Muscle of leg (tissue), 11 donors: ENCODE data around the gene CCDC91. TPM values are rescaled to one million over a fixed set of nuclear protein-coding genes. Genes with fewer than 3 reads are reported as not detected.
"Not testable (repeated sequence)": the region's sequence is repeated elsewhere in the genome, so short reads cannot be mapped to it uniquely, and the experiment has no call there.

Experiments
- DNase-seq: peaks from one replicate; pipeline ENCODE4 v3.0.0; 2013
- H3K27ac ChIP-seq: one replicate; pipeline ENCODE4 v1.5.1; 2013; ENCODE audit warnings: mild to moderate bottlenecking, low read length, control low read depth
- H3K27me3 ChIP-seq: one replicate; pipeline ENCODE4 v1.6.1; 2013; ENCODE audit warnings: low read length; ENCODE audit not compliant: control insufficient read depth, insufficient read depth
- H3K36me3 ChIP-seq: one replicate; pipeline ENCODE4 v1.6.1; 2013; ENCODE audit warnings: low read length; ENCODE audit not compliant: control insufficient read depth, insufficient read depth
- H3K4me1 ChIP-seq: one replicate; pipeline ENCODE4 v1.6.1; 2013; ENCODE audit warnings: low read length; ENCODE audit not compliant: control insufficient read depth, insufficient read depth
- H3K4me3 ChIP-seq: one replicate; pipeline ENCODE4 v1.5.1; 2013; ENCODE audit warnings: low read length, control low read depth
- H3K9me3 ChIP-seq: replicated peaks from 2 replicates; pipeline ENCODE4 v1.6.1; 2013; ENCODE audit warnings: low read depth, low read length; ENCODE audit not compliant: control insufficient read depth
- WGBS: methylation state at CpG from one replicate; pipeline ENCODE4 v1.1.5; 2013; ENCODE audit warnings: missing lambda C conversion rate; ENCODE audit not compliant: insufficient coverage; 5-methylcytosine and 5-hydroxymethylcytosine counted together
- polyA plus RNA-seq, 8 donors: library from polyadenylated mRNA; unstranded; fragments of 120-200 nt; gene quantifications; one replicate each; pipeline versions ENCODE4 v1.2.1 to v1.2.3, GENCODE V29; 2013; ENCODE audit warnings: inconsistent platforms in 1 of 8, low replicate concordance in 1 of 8; ENCODE audit not compliant: insufficient read length in 8 of 8, insufficient read depth in 1 of 8
- total RNA-seq: library from RNA; stranded (reverse); fragments of 120-200 nt; gene quantifications from one replicate; pipeline ENCODE4 v1.2.4, GENCODE V29; 2013

CCDC91 gene
- total and polyA plus RNA-seq, 9 donors: 18.5 to 30.0 (median 22.6) TPM

DNA sequence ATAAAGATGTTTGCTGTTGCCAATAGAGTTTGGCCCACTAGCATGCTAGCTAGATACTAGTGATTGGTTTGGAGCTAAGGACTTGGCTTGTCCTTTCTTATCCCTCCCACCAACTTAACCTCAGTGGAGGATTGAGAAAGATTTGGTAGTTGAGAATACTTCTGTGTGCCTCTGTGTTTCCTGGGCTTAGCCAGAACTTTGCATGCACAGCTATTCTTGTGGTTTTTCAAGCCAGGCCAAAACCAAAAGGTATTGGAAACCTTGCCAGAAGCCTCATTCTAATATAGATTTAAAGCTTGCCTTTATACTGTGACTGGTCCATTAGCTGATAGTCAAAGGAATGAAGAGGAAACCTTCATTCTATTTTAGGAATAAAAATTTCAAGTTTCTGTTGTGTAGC lies 188.5 kb downstream of the CCDC91 start:
- Histone ChIP-seq H3K4me3 (no peak overlapping the region), H3K9me3 (no peaks in the 10 kb centered on the region), H3K27me3 (no peaks in the 10 kb centered on the region), H3K4me1 (no peaks in the 10 kb centered on the region), H3K36me3 (no peaks in the 10 kb centered on the region), H3K27ac (no peak overlapping the region)
- peak; percentile 79 for DNase-seq

DNA sequence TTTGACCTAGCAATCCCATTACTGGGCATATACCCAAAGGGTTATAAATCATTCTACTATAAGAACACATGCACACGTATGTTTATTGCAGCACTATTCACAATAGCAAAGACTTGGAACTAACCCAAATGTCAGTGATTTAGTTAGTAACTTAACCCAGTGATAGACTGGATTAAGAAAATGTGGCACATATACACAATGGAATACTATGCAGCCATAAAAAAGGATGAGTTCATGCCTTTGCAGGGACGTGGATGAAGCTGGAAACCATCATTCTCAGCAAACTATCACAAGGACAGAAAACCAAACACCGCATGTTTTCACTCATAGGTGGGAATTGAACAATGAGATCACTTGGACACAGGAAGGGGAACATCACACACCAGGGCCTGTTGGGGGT lies 189.5 kb downstream of the CCDC91 start:
- not testable (repeated sequence) for H3K9me3 ChIP-seq, H3K4me3 ChIP-seq, H3K27ac ChIP-seq, H3K4me1 ChIP-seq, H3K27me3 ChIP-seq, H3K36me3 ChIP-seq, DNase-seq
- WGBS: no CpG with 5 or more reads among the region's 3 CpGs

DNA sequence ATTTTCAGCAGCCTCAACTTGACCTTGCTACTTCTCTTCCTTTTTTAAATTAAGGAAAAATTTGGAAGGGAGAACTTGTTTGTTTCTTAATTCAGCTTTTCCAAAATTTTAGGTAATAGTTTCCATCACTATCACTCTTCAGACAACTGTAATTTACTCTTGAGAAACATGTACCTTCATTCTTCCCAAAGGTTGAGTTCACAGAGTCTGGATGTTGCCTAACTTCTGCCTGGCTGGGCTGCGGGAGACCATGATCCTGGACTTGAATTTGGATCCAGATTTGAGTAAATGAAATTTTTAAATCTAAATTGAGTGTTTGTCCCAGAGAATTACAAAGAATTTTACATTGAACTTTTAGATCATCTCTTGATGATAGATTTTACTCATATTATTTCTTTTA lies 193.1 kb downstream of the CCDC91 start:
- Histone ChIP-seq H3K9me3 (no peaks in the 10 kb centered on the region), H3K27me3 (no peaks in the 10 kb centered on the region), H3K4me1 (no peaks in the 10 kb centered on the region), H3K27ac (no peak overlapping the region), H3K36me3 (no peaks in the 10 kb centered on the region), H3K4me3 (no peak overlapping the region)
- no peak for DNase-seq
- WGBS: no CpG with 5 or more reads among the region's 1 CpG

DNA sequence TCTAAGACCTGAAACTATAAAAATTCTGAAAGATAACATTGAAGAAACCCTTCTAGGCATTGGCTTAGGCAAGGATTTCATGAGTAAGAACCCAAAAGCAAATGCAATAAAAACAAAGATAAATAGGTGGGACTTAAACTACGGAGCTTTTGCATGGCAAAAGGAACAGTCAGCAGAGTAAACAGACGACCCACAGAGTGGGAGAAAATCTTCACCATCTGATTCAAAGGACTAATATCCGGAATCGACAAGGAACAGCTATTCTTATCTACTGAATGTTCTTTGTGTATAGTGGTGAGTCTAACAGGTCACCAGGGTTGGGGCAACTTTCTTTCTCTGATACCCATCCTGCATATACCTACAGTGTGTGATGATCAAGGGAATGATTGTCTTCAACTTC lies 198.6 kb downstream of the CCDC91 start:
- no peaks in the 10 kb centered on the region for H3K4me1 ChIP-seq

DNA sequence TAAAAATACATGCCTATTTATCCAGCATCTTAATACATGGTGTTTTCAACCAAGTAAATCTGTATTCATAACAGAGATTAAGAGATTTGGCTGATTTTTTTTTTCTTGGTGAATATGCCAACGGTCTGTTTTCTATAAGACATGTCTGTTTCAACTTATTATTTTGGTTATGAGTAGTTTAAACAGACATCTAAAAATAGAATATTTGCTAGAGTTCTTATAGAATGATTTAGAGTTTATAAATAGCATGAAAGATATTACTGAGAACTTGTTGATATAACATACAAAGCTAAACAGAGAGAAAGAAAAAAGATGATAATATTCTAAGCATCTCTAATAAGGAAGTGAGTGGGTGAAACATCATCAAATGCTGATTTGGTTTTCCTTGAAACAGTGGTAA lies 199.9 kb downstream of the CCDC91 start:
- H3K9me3 ChIP-seq: no peaks in the 10 kb centered on the region
- DNase-seq: peak; percentile 35
- no peaks in the 10 kb centered on the region for H3K36me3 ChIP-seq
- H3K4me1 ChIP-seq: no peaks in the 10 kb centered on the region
- H3K4me3 ChIP-seq: no peak overlapping the region
- WGBS: no CpG with 5 or more reads among the region's 1 CpG
- no peaks in the 10 kb centered on the region for H3K27me3 ChIP-seq
- H3K27ac ChIP-seq: no peak overlapping the region

More for the DNA sequence above, 198.6 kb downstream of the CCDC91 start:
- H3K27me3 ChIP-seq: no peaks in the 10 kb centered on the region
- 100% methylated on average over 1 of the region's 4 CpGs for WGBS
- no peak overlapping the region for H3K4me3 ChIP-seq
- H3K27ac ChIP-seq: no peak overlapping the region
- no peaks in the 10 kb centered on the region for H3K36me3 ChIP-seq
- no peaks in the 10 kb centered on the region for H3K9me3 ChIP-seq
- no peak for DNase-seq

DNA sequence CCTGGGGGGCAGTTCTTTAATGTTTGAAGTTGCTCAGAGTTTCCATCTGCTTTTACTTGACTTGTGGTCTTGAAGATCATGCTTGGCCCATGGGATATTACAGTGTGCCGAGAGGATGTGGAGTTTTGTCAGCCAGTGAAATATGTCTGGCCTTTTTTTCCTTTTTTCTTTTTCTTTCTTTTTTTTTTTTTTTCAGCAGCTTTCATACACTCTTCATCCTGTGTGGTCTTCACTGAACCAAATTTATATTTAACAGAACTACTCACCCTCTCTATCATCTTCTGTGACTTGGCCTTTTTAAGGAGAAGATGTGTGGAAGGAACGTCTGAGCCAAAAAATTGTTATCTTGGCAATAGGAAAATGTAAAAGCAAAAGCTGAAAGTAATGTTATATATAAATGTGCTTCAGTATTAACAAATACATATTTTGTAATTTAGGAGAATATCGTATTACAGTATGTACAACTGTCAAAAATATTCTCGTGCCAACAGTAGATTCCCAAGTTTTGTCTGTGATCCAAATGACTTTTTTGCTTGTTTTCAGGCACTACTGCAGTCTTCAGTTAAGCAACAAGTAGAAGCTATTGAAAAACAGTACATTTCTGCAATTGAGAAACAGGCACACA lies 200.6 kb downstream of the CCDC91 start:
- Histone ChIP-seq H3K4me3 (no peak overlapping the region), H3K4me1 (no peaks in the 10 kb centered on the region), H3K36me3 (no peaks in the 10 kb centered on the region), H3K27ac (peak overlapping the region; percentile 25), H3K9me3 (no peaks in the 10 kb centered on the region), H3K27me3 (no peaks in the 10 kb centered on the region)
- peak; percentile 95 for DNase-seq
- no CpG with 5 or more reads among the region's 4 CpGs for WGBS

DNA sequence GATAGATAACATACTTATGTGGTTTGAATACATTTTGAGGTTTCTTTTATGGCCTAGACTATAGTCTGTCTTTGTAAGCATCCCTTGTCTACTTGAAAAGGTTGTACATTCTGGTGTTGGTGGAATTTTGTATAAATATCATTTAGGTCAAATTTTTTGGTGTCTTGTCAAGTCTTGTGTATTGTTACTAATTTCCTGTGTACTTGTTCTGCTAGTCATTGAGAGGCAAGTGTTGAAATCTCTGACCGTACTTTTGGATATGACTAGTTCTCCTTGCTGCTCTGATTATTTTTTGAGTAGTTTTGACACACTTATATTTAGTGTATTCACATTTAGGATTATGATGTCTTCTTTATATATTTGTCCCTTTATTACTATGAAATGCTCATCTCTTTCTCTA lies 219.6 kb downstream of the CCDC91 start:
- no peak for DNase-seq
- no peak overlapping the region for H3K27ac ChIP-seq
- peaks cover 2% of the 10 kb centered on the region for H3K36me3 ChIP-seq
- whole genome bisulfite sequencing: no CpG with 5 or more reads among the region's 1 CpG
- H3K4me1 ChIP-seq: no peaks in the 10 kb centered on the region
- no peaks in the 10 kb centered on the region for H3K27me3 ChIP-seq
- H3K9me3 ChIP-seq: no peaks in the 10 kb centered on the region
- no peak overlapping the region for H3K4me3 ChIP-seq

DNA sequence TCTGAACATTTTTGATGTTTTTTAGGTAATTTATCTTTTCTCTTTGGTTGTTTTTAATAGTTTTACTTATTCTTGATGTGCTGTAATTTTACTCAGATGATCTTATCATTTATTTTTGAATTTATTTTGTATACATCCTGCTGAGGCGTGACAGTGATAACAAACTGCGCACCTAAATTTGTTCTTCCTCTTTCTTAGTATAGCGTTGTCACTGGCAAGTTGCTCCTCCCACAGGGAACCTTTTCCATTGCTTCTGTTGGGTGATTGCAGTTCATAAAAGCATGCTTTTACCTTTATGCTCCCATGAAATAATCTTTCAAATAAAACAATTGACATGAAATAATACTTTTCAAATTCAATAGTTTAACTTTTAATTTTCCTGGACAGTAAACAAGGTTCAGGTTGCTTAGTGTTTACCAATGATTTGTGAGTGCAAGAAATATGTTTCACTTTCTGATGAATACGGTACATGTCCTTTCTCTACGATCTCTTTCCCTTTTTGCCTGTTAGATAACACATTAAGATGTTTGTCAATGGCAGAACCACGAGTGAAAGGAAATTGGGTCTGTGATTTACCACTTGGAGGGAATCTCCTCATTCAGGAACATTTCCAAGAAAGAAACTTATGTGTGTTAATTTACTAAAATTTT lies 223.3 kb downstream of the CCDC91 start:
- H3K36me3 ChIP-seq: peaks cover 2% of the 10 kb centered on the region
- no peak overlapping the region for H3K27ac ChIP-seq
- no peaks in the 10 kb centered on the region for H3K27me3 ChIP-seq
- H3K9me3 ChIP-seq: no peaks in the 10 kb centered on the region
- DNase-seq: no peak
- H3K4me1 ChIP-seq: no peaks in the 10 kb centered on the region
- H3K4me3 ChIP-seq: no peak overlapping the region
- WGBS: no CpG with 5 or more reads among the region's 6 CpGs

DNA sequence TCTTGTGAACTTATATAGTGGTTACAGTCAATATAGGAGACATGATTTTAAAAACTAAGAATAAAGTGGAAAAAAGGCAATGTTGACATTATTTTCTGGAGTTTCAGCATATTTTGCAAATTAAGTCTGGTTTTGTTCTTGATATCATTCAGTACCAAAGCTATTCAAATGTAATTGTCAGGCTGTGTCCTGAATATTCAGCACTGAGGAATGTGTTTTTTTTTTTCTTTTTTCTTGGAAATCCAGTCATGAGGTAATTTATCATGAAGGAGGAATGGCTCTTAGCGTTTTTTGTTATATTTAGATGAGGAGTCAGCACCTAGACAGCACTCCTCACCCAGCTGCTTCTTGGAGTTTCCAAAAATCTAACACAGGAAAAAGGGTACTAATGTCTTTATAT lies 225.5 kb downstream of the CCDC91 start:
- peak; percentile 37 for DNase-seq
- Histone ChIP-seq H3K27me3 (no peaks in the 10 kb centered on the region), H3K9me3 (no peaks in the 10 kb centered on the region), H3K36me3 (peaks cover 2% of the 10 kb centered on the region), H3K4me1 (no peaks in the 10 kb centered on the region), H3K27ac (no peak overlapping the region), H3K4me3 (no peak overlapping the region)
- WGBS: no CpG with 5 or more reads among the region's 1 CpG

DNA sequence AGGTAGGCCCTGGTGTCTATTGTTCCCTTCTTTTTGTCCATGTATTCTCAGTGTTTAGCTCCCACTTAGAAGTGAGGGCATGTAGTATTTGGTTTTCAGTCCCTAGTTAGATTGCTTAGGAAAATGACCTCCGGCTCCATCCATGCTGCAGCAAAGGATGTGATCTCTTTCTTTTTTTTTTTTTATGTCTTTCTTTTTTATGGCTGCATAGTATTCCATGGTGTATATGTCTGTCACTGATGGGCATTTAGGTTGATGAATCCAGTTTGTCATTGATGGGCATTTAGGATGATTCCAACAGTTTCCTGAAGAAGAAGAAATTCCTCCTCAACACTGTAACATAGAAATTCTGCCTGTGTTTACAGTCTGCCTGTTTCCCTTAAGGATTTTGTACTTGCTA lies 231.1 kb downstream of the CCDC91 start:
- Histone ChIP-seq H3K27me3 (no peaks in the 10 kb centered on the region), H3K9me3 (no peaks in the 10 kb centered on the region), H3K36me3 (no peaks in the 10 kb centered on the region), H3K4me3 (no peak overlapping the region), H3K4me1 (no peaks in the 10 kb centered on the region), H3K27ac (no peak overlapping the region)
- DNase-seq: no peak
- no CpG with 5 or more reads among the region's 1 CpG for WGBS

DNA sequence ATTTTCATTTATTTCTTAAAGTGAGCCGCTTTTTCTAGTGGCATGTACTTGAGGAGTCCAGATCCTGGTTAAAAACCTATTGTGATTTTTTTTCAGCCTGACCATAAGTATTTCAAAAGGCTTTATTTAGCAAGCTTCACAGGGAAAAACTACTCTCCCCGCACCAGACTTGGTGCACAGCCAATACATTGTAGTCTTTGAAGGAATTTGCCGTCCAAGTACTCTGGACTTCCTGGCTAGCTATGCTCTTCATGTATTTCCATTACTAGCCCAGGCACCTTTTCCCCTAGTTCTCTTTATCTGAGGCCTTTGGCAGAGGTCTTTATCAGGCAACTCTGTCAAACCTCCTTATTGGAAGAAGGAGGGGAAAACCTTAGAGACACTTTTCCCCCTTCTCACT lies 234.7 kb downstream of the CCDC91 start:
- peak; percentile 73 for DNase-seq
- Histone ChIP-seq H3K27ac (no peak overlapping the region), H3K4me1 (no peaks in the 10 kb centered on the region)

More for the DNA sequence above, 234.7 kb downstream of the CCDC91 start:
- no peaks in the 10 kb centered on the region for H3K9me3 ChIP-seq
- no peaks in the 10 kb centered on the region for H3K36me3 ChIP-seq
- no peaks in the 10 kb centered on the region for H3K27me3 ChIP-seq
- no peak overlapping the region for H3K4me3 ChIP-seq
- 25% methylated on average over 2 of the region's 3 CpGs for WGBS
